Mesenchymal stem cell (in vitro differentiated cells and primary cell): ENCODE data around the gene BCL2L15.
A peak's percentile ranks its signal among the peaks of the same experiment; 100 is the strongest.

Experiments
- DNase-seq: peaks from one replicate; pipeline ENCODE4 v3.0.0-alpha.2; 2013
- H2AFZ ChIP-seq: one replicate; pipeline ENCODE4 v1.6.1; 2013; ENCODE audit warnings: low read depth, mild to moderate bottlenecking, control low read depth, inconsistent platforms, low read length, moderate library complexity
- H2AK5ac ChIP-seq: 2 replicates; pipeline ENCODE4 v1.6.1; 2013; ENCODE audit warnings: low read length, moderate library complexity, mild to moderate bottlenecking, inconsistent platforms; ENCODE audit not compliant: severe bottlenecking
- H2BK120ac ChIP-seq: one replicate; pipeline ENCODE4 v1.6.1; 2013; ENCODE audit warnings: low read depth, mild to moderate bottlenecking, inconsistent platforms, low read length, moderate library complexity
- H2BK12ac ChIP-seq, 2 experiments: one replicate each; pipeline ENCODE4 v1.6.1; 2013; ENCODE audit warnings: inconsistent platforms in 2 of 2, low read length in 2 of 2, mild to moderate bottlenecking in 2 of 2, moderate library complexity in 2 of 2, control low read depth in 1 of 2
- H2BK15ac ChIP-seq: one replicate; pipeline ENCODE4 v1.6.1; 2013; ENCODE audit warnings: mild to moderate bottlenecking, low read depth, inconsistent platforms; ENCODE audit not compliant: poor library complexity, severe bottlenecking
- H2BK5ac ChIP-seq: 2 replicates; pipeline ENCODE4 v1.6.1; 2013; ENCODE audit warnings: low read depth, mild to moderate bottlenecking, low read length, control low read depth, inconsistent platforms; ENCODE audit not compliant: poor library complexity, severe bottlenecking
- H3K14ac ChIP-seq, 2 experiments: one replicate each; pipeline ENCODE4 v1.6.1; 2013; ENCODE audit warnings: inconsistent platforms in 2 of 2, low read length in 2 of 2, control low read depth in 1 of 2, mild to moderate bottlenecking in 1 of 2, moderate library complexity in 1 of 2
- H3K18ac ChIP-seq, 2 experiments: one replicate each; pipeline ENCODE4 v1.6.1; 2013; ENCODE audit warnings: inconsistent platforms in 2 of 2, low read length in 2 of 2, control low read depth in 1 of 2, low read depth in 1 of 2, mild to moderate bottlenecking in 1 of 2
- H3K23ac ChIP-seq, 2 experiments: one replicate each; pipeline ENCODE4 v1.6.1; 2013; ENCODE audit warnings: inconsistent platforms in 2 of 2, low read length in 2 of 2, mild to moderate bottlenecking in 2 of 2, moderate library complexity in 2 of 2, control low read depth in 1 of 2
- H3K27ac ChIP-seq: 2 replicates; pipeline ENCODE4 v1.5.1; 2013; ENCODE audit warnings: mild to moderate bottlenecking, moderate library complexity, low read length, control low read depth, inconsistent platforms; ENCODE audit not compliant: poor library complexity, severe bottlenecking
- H3K27me3 ChIP-seq, 2 experiments: 2 replicates each; pipeline versions ENCODE4 v1.6.1 to v1.7.0; 2013; ENCODE audit warnings: low read length in 2 of 2, mild to moderate bottlenecking in 2 of 2, moderate library complexity in 2 of 2, control low read depth in 1 of 2, inconsistent platforms in 1 of 2; ENCODE audit not compliant: control insufficient read depth in 1 of 2, insufficient read depth in 1 of 2
- H3K36me3 ChIP-seq, 2 experiments: 2 replicates each; pipeline versions ENCODE4 v1.6.1 to v1.7.0; 2013; ENCODE audit warnings: low read length in 2 of 2, control low read depth in 1 of 2, inconsistent platforms in 1 of 2, low read depth in 1 of 2, mild to moderate bottlenecking in 1 of 2; ENCODE audit not compliant: insufficient read depth in 2 of 2, control insufficient read depth in 1 of 2
- H3K4ac ChIP-seq, 2 experiments: one replicate each; pipeline ENCODE4 v1.6.1; 2013; ENCODE audit warnings: inconsistent platforms in 2 of 2, low read length in 2 of 2, mild to moderate bottlenecking in 2 of 2, moderate library complexity in 2 of 2, control low read depth in 1 of 2, low read depth in 1 of 2
- H3K4me1 ChIP-seq: 2 replicates; pipeline ENCODE4 v1.6.1; 2013; ENCODE audit warnings: low read depth, low read length, control low read depth; ENCODE audit not compliant: control insufficient read depth, insufficient read depth
- H3K4me2 ChIP-seq: 2 replicates; pipeline ENCODE4 v1.6.1; 2013; ENCODE audit warnings: low read length, mild to moderate bottlenecking, inconsistent platforms; ENCODE audit not compliant: poor library complexity, severe bottlenecking
- H3K4me3 ChIP-seq, 2 experiments: 2 replicates each; pipeline versions ENCODE4 v1.5.1 to v1.7.0; 2013; ENCODE audit warnings: low read length in 2 of 2, mild to moderate bottlenecking in 2 of 2, control low read depth in 1 of 2, low read depth in 1 of 2; ENCODE audit not compliant: insufficient read depth in 1 of 2
- H3K79me1 ChIP-seq: replicated peaks from 2 replicates; pipeline ENCODE4 v1.6.1; 2013; ENCODE audit warnings: mild to moderate bottlenecking, control low read depth, low read length, inconsistent platforms; ENCODE audit not compliant: poor library complexity, severe bottlenecking
- H3K9ac ChIP-seq: 2 replicates; pipeline ENCODE4 v1.7.0; 2013; ENCODE audit warnings: mild to moderate bottlenecking, low read length, moderate library complexity
- H3K9me3 ChIP-seq: 2 replicates; pipeline ENCODE4 v1.7.0; 2013; ENCODE audit warnings: mild to moderate bottlenecking, low read length; ENCODE audit not compliant: control insufficient read depth
- H4K8ac ChIP-seq: one replicate; pipeline ENCODE4 v1.6.1; 2013; ENCODE audit warnings: inconsistent platforms, mild to moderate bottlenecking, low read length, moderate library complexity
- H4K91ac ChIP-seq: one replicate; pipeline ENCODE4 v1.6.1; 2013; ENCODE audit warnings: mild to moderate bottlenecking, low read length, inconsistent platforms
- WGBS: methylation state at CpG from one replicate; pipeline ENCODE4 v1.1.7; 2013; ENCODE audit warnings: mixed read lengths; 5-methylcytosine and 5-hydroxymethylcytosine counted together

BCL2L15 gene

DNA sequence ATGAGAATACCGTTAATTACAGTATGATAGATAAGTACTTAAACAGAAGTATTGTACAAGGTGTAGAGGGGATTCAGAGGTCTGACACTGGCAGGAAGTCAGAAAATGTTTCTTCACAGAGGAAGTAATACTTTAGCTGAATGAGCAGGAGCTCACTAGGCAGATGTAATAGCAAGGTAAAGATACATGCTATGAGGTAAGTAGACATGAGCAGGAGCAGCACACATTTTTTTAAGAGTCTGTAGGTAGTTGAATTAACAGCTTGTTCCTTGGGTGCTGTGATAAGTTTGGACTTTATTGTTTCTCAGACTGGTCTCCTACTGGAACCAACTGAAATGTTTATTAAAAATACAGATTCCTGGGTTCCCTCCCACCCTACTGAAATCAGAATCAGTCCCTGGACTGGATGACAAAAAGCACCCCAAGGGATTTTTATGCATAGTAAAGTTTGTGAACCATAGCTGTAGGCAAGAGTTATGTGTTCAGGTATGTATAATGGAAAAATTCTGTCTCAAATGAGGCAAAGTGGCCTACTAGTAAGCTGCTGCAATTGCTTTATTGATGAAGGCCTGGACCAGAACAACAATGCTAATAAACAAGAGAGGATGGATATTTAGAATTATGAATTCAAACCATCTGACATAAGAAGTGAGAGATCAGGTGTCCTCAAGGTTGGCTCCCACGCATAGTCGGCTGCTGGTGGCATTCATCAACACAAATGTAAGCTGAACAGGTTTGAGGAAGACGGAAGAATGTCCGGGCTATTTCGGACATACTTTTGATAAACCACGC lies 16.3 kb upstream of the BCL2L15 start:
- Histone ChIP-seq H3K4me3 (peak overlapping the region; percentile 78 to 97), H3K4ac (peak overlapping the region in 1 of 2 experiments; percentile 89), H3K27me3 (no peaks in the 10 kb centered on the region), H2BK12ac (no peak overlapping the region), H2BK5ac (no peak overlapping the region), H3K36me3 (peaks cover 15 to 43% of the 10 kb centered on the region in 2 experiments), H3K4me1 (peaks cover 6% of the 10 kb centered on the region), H2BK15ac (no peak overlapping the region), H3K23ac (no peak overlapping the region), H3K79me1 (peaks cover 30% of the 10 kb centered on the region), H3K9ac (peak overlapping the region; percentile 97), H4K91ac (no peak overlapping the region), H2AFZ (peak overlapping the region; percentile 79), H4K8ac (no peak overlapping the region), H3K18ac (no peak overlapping the region), H3K9me3 (no peaks in the 10 kb centered on the region), H3K4me2 (peak overlapping the region; percentile 86), H2BK120ac (no peak overlapping the region), H2AK5ac (no peak overlapping the region), H3K14ac (no peak overlapping the region), H3K27ac (peak overlapping the region; percentile 97)
- DNase-seq, result no peak
- WGBS, result 75% methylated on average over 6 of the region's 7 CpGs

DNA sequence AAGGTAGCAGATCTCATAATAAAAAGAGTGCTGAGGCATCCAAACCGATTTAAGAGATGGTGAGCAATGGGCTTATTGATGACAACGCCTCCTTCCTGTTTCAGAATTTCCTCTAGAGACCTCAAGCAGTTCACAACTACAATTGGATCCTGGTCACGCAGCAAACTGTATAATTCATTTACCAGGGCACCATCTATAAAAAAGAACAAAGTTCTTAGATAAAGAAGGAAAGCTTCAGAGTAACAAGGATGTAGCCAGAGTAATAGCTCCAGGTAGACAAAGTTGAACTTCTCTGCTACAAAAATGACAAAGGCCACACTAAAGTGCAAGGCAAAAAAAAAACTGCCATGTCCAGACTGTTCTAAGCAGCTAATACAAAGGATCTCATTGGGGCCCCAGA lies 13.8 kb upstream of the BCL2L15 start:
- no peak overlapping the region for H4K91ac ChIP-seq
- H3K36me3 ChIP-seq, result peaks cover 12 to 55% of the 10 kb centered on the region in 2 experiments
- H3K9ac ChIP-seq, result no peak overlapping the region
- H2BK120ac ChIP-seq, result no peak overlapping the region
- H3K27me3 ChIP-seq, result no peaks in the 10 kb centered on the region
- no peak overlapping the region for H3K4ac ChIP-seq
- no peak overlapping the region for H3K4me2 ChIP-seq
- H3K9me3 ChIP-seq, result no peaks in the 10 kb centered on the region
- H2AFZ ChIP-seq, result no peak overlapping the region
- H4K8ac ChIP-seq, result no peak overlapping the region
- peaks cover 22% of the 10 kb centered on the region for H3K79me1 ChIP-seq
- H3K4me1 ChIP-seq, result peaks cover 3% of the 10 kb centered on the region
- H2BK5ac ChIP-seq, result no peak overlapping the region
- no peak overlapping the region for H3K23ac ChIP-seq
- DNase-seq, result no peak
- H3K4me3 ChIP-seq, result no peak overlapping the region
- WGBS, result 67% methylated on average over 2 of the region's 3 CpGs
- no peak overlapping the region for H3K14ac ChIP-seq
- H3K27ac ChIP-seq, result no peak overlapping the region
- H3K18ac ChIP-seq, result no peak overlapping the region
- H2BK15ac ChIP-seq, result no peak overlapping the region
- H2AK5ac ChIP-seq, result no peak overlapping the region
- H2BK12ac ChIP-seq, result no peak overlapping the region

DNA sequence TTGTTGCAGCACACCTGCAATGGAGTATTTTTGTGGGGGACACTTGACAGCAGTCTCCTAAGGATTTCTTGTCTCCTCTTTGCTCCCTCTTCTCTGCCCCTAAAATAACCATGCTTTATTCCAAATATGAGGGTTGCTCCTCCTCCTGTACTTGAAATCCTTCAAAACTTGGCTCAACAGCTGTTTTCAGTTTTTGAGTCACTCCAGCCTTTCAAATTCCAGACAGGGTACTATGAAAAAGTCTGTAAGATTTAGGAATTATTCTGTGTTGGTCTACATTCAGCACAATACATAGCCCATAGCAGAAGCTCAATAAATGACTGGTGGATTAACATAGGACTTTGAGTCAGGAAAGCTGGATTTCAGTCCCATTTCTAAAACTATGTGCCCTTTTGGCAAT lies 11.7 kb upstream of the BCL2L15 start:
- no peak overlapping the region for H3K4ac ChIP-seq
- H4K8ac ChIP-seq, result no peak overlapping the region
- H3K18ac ChIP-seq, result no peak overlapping the region
- H3K4me3 ChIP-seq, result no peak overlapping the region
- peak overlapping the region; percentile 40 for H3K9ac ChIP-seq
- no peak overlapping the region for H3K4me2 ChIP-seq
- DNase-seq, result no peak
- H4K91ac ChIP-seq, result no peak overlapping the region
- no peaks in the 10 kb centered on the region for H3K27me3 ChIP-seq
- no peak overlapping the region for H2BK5ac ChIP-seq
- no peak overlapping the region for H2AK5ac ChIP-seq
- no peak overlapping the region for H3K14ac ChIP-seq
- H3K36me3 ChIP-seq, result peaks cover 15 to 76% of the 10 kb centered on the region in 2 experiments
- H2BK15ac ChIP-seq, result no peak overlapping the region
- H3K79me1 ChIP-seq, result peaks cover 19% of the 10 kb centered on the region
- peaks cover 1% of the 10 kb centered on the region for H3K4me1 ChIP-seq
- no peaks in the 10 kb centered on the region for H3K9me3 ChIP-seq
- H2BK12ac ChIP-seq, result no peak overlapping the region
- H2BK120ac ChIP-seq, result no peak overlapping the region
- H2AFZ ChIP-seq, result no peak overlapping the region
- H3K23ac ChIP-seq, result no peak overlapping the region
- no peak overlapping the region for H3K27ac ChIP-seq

DNA sequence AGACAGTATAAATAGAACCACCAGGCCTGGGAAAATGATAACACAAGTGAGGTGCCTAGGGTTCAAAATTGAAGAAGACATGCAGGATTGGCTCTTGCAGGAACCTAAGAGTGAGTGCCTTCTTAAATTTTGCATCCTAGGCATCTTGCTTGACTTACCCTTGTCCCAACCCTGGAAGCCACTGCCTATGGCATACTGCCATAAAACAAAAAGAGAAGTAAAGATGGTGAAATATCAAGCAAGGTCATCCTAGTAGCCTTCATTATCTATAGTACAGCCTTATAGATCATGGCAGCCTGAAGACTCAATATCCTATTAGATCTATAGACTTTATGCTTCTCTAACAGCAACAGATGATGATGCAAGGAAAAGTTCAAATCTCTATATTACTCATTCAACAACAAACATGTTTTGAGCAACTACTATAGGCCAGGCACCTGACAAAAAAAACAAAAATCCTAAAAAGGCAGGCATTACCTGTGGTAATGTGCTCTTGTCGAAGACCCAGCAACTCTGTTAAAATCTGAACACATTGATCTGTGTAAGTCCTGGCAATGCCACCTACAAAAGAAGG lies 10.9 kb upstream of the BCL2L15 start:
- H2BK12ac ChIP-seq, result no peak overlapping the region
- H3K4me2 ChIP-seq, result no peak overlapping the region
- no peak overlapping the region for H2AK5ac ChIP-seq
- H3K4ac ChIP-seq, result no peak overlapping the region
- no peak overlapping the region for H3K9ac ChIP-seq
- no peak overlapping the region for H2BK5ac ChIP-seq
- H3K27me3 ChIP-seq, result no peaks in the 10 kb centered on the region
- H3K4me1 ChIP-seq, result no peaks in the 10 kb centered on the region
- H3K18ac ChIP-seq, result no peak overlapping the region
- no peak overlapping the region for H4K91ac ChIP-seq
- no peak overlapping the region for H3K4me3 ChIP-seq
- peaks cover 17 to 78% of the 10 kb centered on the region in 2 experiments for H3K36me3 ChIP-seq
- H3K9me3 ChIP-seq, result no peaks in the 10 kb centered on the region
- H3K27ac ChIP-seq, result no peak overlapping the region
- H2BK120ac ChIP-seq, result no peak overlapping the region
- H3K23ac ChIP-seq, result no peak overlapping the region
- H3K79me1 ChIP-seq, result peaks cover 16% of the 10 kb centered on the region
- H2BK15ac ChIP-seq, result no peak overlapping the region
- H4K8ac ChIP-seq, result no peak overlapping the region
- no peak for DNase-seq
- no peak overlapping the region for H3K14ac ChIP-seq
- no peak overlapping the region for H2AFZ ChIP-seq
- 100% methylated on average over 1 of the region's 1 CpG for WGBS
